ENCODE measurements around the gene SBK1.

GRCh38 chr16:28255838-28256237 lies 36.5 kb upstream of the SBK1 start:
- TF ChIP-seq POLR2A (IDR thresholded peaks at IDR 0.05), result no peak
- TF ChIP-seq, protein P1, sequence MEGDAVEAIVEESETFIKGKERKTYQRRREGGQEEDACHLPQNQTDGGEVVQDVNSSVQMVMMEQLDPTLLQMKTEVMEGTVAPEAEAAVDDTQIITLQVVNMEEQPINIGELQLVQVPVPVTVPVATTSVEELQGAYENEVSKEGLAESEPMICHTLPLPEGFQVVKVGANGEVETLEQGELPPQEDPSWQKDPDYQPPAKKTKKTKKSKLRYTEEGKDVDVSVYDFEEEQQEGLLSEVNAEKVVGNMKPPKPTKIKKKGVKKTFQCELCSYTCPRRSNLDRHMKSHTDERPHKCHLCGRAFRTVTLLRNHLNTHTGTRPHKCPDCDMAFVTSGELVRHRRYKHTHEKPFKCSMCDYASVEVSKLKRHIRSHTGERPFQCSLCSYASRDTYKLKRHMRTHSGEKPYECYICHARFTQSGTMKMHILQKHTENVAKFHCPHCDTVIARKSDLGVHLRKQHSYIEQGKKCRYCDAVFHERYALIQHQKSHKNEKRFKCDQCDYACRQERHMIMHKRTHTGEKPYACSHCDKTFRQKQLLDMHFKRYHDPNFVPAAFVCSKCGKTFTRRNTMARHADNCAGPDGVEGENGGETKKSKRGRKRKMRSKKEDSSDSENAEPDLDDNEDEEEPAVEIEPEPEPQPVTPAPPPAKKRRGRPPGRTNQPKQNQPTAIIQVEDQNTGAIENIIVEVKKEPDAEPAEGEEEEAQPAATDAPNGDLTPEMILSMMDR (IDR thresholded peaks at IDR 0.05), result no peak
- no peak for TF ChIP-seq POLR2AphosphoS5 (IDR thresholded peaks at IDR 0.05)

Data from transverse colon (tissue), 4 donors.